Stimulated activated CD8-positive, alpha-beta memory T cell treated with anti-CD3 and anti-CD28 coated beads, Interleukin-15, amount 100 ng/mL, for 4 hours (primary cell): ENCODE measurements around the gene MID2.
"Not testable (repeated sequence)": the region's sequence is repeated elsewhere in the genome, so short reads cannot be mapped to it uniquely, and the experiment has no call there.

Experiments used
- DNase-seq, 2 donors: peaks; one replicate each; pipeline ENCODE4 v3.0.0-alpha.2; 2020; ENCODE audit warnings: low read depth in 2 of 2

Gene MID2

DNA sequence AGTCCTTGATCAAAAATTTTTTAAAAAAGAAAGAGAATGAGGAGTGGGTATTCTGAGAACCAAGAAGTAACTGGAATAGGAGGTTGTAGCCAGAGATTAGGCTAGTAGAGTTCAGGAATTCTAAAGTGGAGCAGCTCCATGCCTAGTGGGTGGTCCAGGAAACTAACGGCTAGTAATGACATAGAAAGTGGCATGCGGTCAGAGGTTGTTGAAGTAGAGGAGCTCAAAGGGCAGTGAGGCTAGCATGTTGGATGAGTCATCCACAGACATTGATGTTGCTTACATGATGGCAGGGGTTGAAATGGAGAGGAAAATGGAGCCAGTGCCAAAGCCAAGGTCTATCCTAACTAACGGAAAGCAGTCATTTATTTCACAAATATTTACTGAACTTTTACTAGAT is 114.4 kb downstream of the MID2 start:
- no peak for DNase-seq

DNA sequence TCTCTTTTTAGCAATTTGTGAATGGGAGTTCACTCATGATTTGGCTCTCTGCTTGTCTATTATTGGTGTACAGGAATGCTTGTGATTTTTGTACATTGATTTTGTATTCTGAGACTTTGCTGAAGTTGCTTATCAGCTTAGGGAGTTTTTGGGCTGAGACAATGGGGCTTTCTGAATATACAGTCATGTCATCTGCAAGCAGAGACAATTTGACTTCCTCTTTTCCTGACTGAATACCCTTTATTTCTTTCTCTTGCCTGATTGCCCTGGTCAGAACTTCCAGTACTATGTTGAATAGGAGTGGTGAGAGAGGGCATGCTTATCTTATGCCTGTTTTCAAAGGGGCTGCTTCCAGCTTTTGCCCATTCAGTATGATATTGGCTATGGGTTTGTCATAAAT is 129.7 kb downstream of the MID2 start:
- DNase-seq, result not testable (repeated sequence)

DNA sequence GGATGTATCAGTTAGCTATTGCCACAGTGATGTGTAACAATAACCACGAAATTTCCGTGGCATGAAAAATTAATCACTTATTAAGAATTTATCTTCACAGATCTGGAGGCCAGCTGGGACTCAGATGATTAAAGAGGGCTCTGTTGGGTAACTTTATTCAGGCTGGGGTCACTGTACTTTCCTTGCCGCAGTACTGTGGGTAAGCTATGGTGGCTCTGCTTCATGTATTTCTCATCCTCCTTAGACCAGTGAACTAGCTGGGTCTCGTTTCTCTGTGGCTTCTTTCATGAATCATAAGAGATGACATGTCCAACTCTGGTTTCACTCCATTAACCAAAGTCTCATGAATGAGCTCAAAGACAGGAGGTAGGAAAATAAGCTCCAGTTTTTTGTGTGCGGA is 143.0 kb downstream of the MID2 start:
- no peak for DNase-seq

DNA sequence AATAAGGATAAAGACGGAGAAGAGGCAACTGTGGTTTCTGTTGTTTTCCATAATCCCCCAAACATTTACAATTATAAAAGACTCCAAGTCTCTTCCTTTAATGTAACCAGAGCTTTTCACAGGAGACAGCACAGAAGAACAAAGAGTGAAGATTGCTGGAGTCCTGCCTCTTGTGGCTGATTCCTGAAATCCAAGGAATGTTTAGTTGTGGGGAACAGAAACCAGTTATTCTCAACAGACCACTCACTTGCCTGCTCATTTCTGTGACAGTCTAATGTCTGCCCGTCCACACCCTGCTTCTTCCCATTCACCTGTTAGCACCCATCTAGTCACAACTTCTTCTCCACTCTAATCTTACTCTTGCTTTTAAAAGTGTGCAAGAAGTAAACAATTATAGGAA is 144.4 kb downstream of the MID2 start:
- DNase-seq, result no peak

DNA sequence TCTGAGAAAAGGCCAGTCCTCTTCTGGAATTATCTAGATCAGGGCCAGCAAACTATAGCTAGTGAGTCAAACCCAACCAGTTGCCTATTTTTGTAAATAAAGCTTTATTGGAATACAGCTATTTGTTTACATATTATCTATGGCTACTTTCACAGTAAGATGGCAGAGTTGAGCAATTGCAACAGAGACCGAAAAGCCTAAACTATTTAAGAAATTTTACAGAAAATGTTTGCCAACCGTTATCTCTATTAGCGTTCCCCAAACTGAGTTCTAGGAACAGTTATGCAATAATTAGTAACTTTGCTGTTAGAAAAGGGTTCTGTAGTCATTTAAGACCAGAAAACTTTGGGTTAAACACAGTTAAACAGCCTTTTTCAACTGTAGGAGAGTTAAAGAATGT is 146.0 kb downstream of the MID2 start:
- DNase-seq, result no peak
